ENCODE results near the gene PRSS48.
"Not testable (repeated sequence)": the region's sequence is repeated elsewhere in the genome, so short reads cannot be mapped to it uniquely, and the experiment has no call there.

The PRSS48 gene

DNA sequence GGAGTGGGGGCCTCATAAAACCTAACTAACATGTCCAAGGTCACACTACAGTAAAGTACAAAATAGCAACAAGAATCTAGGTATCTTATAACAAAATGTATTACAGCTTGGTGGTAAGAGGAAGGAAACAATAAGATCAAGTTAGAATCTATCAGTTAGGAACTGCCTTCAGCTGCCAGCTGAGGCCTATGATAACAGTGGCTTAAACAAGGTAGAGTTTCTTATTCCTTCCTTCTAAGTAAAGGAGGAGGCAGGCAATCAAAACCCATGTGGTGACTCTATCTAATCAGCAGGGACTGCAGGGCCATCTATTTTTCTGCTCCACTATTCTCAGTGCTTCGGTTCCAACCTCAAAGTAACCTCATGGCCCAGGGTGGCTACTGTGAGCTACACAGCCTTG, 37.5 kb downstream of the PRSS48 start:
- no peak for FAIRE-seq
- no peak for DNase-seq (ENCODE audit: extremely low spot score, insufficient read length, low read depth)

- DNase-seq (ENCODE audit: extremely low spot score, insufficient read length, low read depth) (no peak), FAIRE-seq (no peak)
Observed at GRCh38 chr4:151315212-151315886, 38.4 kb downstream of the PRSS48 start.

- FAIRE-seq (no peak), DNase-seq (ENCODE audit: extremely low spot score, insufficient read length, low read depth) (no peak)
Observed at GRCh38 chr4:151316645-151317044, 39.7 kb downstream of the PRSS48 start.

DNA sequence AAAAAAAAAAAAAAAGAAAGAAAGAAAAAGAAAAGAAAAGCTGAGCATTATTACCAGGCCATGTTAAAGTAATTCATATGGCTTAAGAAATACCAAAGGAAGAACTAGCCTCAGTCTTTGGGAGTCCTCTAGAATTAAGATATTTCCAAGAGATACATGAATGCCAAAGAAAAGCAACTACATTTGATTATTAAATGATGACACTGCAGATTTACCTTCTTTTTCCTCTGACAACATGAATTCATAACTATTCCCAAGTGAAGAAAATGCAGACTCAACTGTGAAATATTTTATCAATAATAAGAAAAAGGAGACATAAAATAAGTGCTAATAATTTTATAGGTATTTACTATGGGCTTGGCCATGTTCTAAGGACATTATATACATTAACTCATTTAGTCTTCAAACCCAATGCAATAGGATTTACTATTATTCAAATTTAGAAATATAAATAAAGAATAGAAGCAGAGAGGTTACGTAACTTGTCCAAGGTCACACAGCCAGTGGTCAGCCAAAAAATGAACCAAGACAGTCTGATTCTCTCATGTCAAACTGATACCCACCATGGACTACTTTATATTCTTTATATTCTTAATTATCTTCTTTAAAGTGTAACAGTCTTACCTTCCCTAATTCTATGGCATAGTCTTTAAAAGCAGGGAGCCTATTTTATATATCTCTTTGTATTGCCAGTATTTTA, 41.5 kb downstream of the PRSS48 start:
- no peak for FAIRE-seq
- no peak for DNase-seq (ENCODE audit: extremely low spot score, insufficient read length, low read depth)

DNA sequence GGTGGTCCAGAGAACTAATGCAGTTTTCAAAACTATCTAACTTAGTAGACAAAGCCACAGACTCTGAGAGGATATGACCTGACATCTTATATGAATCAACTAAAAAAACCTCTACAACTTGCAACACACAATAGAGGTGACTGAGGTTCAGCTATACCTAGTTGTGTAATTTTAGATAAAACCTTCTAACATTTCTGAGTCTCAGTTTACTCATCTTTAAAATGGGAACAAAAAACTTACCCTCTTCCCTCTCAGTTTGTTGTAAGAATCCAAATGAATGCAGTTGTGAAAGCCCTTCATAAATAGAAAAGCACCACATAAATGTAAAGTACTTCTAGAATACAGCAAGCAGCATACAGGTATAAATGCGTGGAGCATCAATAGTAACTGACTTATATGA, 42.5 kb downstream of the PRSS48 start:
- DNase-seq (ENCODE audit: extremely low spot score, insufficient read length, low read depth) (no peak), FAIRE-seq (no peak)

GRCh38 chr4:151321586-151321985, 44.6 kb downstream of the PRSS48 start:
- DNase-seq (ENCODE audit: extremely low spot score, insufficient read length, low read depth) (no peak), FAIRE-seq (no peak)

DNA sequence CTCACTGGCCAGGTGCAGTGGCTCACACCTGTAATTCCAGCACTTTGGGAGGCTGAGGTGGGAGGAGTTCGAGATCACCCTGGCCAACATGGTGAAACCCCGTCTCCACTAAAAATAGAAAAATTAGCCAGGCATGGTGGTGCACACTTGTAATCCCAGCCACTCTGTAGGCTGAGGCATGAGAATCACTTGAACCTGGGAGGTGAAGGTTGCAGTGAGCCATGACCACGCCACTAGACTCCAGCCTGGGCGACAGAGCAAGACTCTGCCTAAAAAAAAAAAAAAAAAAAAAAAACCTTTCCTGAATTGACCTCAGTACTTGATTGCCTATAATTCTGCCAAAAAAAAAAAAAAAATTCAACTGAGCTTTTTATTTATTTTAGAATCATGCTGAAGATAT, 45.2 kb downstream of the PRSS48 start:
- FAIRE-seq; DNase-seq (ENCODE audit: extremely low spot score, insufficient read length, low read depth): not testable (repeated sequence)

- FAIRE-seq, result no peak
Observed at GRCh38 chr4:151322570-151322969, 45.6 kb downstream of the PRSS48 start.

GRCh38 chr4:151323667-151324066, 46.7 kb downstream of the PRSS48 start:
- FAIRE-seq (no peak), DNase-seq (ENCODE audit: extremely low spot score, insufficient read length, low read depth) (no peak)

More at GRCh38 chr4:151322570-151322969, 45.6 kb downstream of the PRSS48 start:
- DNase-seq (ENCODE audit: extremely low spot score, insufficient read length, low read depth), result no peak

- FAIRE-seq (no peak), DNase-seq (ENCODE audit: extremely low spot score, insufficient read length, low read depth) (no peak)
Observed at GRCh38 chr4:151324124-151324751, 47.3 kb downstream of the PRSS48 start.

GRCh38 chr4:151324752-151325110, 47.8 kb downstream of the PRSS48 start:
- no peak for FAIRE-seq
- no peak for DNase-seq (ENCODE audit: extremely low spot score, insufficient read length, low read depth)

- DNase-seq (ENCODE audit: extremely low spot score, insufficient read length, low read depth), result no peak
Observed at GRCh38 chr4:151325111-151325948, 48.4 kb downstream of the PRSS48 start, which contains the start of gene SH3D19. SH3D19 (minus strand) TSS chr4:151325605; CDS start chr4:151325352, 253 bp downstream.

DNA sequence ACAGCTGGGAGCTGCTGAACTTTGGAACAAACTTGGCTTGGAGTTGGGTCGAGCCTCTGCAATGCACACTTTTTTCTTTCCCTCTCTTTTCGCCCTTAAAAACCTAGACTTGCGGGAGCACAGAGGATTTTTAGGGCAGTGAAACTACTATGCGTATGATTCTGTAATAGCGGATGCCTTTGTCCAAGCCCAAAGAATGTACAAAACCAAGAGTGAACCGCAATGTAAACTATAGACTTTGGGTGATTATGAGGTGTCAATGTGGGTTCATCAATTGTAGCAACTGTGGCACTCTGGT, 48.9 kb downstream of the PRSS48 start:
- FAIRE-seq, result no peak
- no peak for DNase-seq (ENCODE audit: extremely low spot score, insufficient read length, low read depth)

More at GRCh38 chr4:151325111-151325948, 48.4 kb downstream of the PRSS48 start, which contains the start of gene SH3D19:
- FAIRE-seq, result no peak

GRCh38 chr4:151329217-151330007, 52.5 kb downstream of the PRSS48 start:
- DNase-seq (ENCODE audit: extremely low spot score, insufficient read length, low read depth) (no peak), FAIRE-seq (no peak)

DNA sequence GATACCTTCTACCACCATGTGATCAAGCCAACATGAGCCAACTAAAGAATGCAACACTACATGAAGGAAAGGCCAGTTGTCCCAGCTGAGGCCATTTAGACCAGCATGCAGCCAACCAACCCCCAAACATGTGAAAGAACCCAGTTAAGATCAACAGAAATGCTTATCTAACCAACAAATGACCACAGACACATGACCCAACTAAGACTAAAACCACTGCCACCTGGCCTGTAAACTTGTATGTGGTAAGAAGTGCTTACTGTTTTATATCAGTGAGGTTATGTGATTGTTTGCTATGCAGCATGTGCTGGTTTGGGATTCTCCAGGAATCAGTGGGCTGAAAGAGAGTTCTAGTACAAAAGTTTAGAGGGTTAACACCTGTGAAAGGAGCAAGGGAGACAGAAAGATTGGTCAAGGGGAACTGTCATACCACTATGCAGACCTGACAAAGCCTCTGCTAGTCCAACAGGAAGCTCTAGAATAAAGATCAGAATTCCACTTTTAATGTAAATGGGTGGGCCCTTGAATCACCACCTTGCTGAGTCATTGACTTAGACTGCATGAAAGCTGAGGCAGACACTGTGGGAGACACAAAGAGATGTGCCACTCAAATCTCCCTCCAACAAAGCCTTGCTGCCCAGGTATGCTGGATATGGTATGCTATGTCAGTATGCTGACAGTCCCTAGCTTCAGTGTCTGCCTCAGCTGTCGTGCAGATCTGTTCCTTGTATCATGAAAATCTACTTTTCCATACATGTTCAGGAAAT, 54.5 kb downstream of the PRSS48 start:
- no peak for DNase-seq (ENCODE audit: extremely low spot score, insufficient read length, low read depth)
- FAIRE-seq, result no peak

DNA sequence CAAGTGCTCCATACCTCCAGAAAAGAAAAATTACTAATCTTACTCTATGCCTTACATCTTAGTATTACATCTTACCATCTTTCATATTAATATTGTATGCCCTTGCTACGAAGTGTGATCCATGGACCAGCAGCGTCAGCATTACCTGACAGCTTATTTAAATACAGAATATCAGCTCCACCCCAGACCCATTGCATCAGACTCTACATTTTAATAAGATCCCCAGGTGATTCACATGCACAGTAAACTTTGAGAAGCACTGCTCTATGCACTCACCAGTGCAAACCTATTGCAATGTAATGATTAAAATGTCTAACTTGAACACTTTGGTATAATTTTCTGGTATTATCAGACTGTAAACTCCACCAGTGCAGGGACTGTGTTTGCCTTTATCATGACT, 62.5 kb downstream of the PRSS48 start:
- FAIRE-seq (no peak), DNase-seq (ENCODE audit: extremely low spot score, insufficient read length, low read depth) (no peak)

- no peak for DNase-seq (ENCODE audit: extremely low spot score, insufficient read length, low read depth)
Observed at GRCh38 chr4:151340751-151341385, 63.9 kb downstream of the PRSS48 start.

More at GRCh38 chr4:151340751-151341385, 63.9 kb downstream of the PRSS48 start:
- no peak for FAIRE-seq

Measured in GM18507 (cell line).